Measurements from ENCODE around the gene CHL1. TPM values are rescaled to one million over a fixed set of nuclear protein-coding genes. Genes with fewer than 3 reads are reported as not detected.
"Not testable (repeated sequence)": the region's sequence is repeated elsewhere in the genome, so short reads cannot be mapped to it uniquely, and the experiment has no call there.

Gene CHL1
- total RNA-seq, 4 donors from 2014 or later = 3.7 to 44.3 (median 23.4) TPM

DNA sequence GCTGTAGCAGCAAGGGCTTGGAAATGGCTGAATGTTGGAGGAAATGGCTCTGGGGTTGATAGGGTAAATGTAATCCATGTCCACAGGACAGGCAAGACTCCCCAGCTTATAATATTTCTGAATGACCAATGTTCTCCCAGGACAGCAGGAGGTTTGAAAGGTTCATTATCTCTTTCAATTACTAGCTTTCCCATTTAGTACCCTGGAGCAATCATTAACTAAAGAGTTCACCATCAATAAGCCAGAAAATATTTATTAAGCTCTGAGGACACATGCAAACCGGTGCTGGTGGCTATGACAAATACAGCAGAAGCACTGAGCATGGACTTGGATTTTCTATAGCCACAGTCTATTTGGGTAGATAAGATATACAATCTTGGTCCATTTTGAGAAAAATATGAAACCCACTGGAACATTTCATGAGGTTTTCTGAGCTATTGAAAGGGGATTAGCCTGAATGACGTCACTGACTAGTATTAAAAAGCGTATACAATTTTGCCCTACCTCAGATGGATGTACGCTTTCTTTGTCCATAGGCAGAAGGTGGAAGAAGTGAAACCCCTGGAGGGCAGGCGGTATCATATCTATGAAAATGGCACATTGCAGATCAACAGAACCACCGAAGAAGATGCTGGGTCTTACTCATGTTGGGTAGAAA is 166.2 kb downstream of the CHL1 start:
- no peak overlapping the region for H3K27ac ChIP-seq
- intact Hi-C loops (cut with DNase I) = no loop called here
- no peak overlapping the region for H3K4me3 ChIP-seq
- DNase-seq = no peak
- WGBS, 2 donors = 84 to 90% methylated on average over 6 of the region's 6 CpGs
- no peak for TF ChIP-seq POLR2A (IDR thresholded peaks at IDR 0.05)
- TF ChIP-seq, protein P1, sequence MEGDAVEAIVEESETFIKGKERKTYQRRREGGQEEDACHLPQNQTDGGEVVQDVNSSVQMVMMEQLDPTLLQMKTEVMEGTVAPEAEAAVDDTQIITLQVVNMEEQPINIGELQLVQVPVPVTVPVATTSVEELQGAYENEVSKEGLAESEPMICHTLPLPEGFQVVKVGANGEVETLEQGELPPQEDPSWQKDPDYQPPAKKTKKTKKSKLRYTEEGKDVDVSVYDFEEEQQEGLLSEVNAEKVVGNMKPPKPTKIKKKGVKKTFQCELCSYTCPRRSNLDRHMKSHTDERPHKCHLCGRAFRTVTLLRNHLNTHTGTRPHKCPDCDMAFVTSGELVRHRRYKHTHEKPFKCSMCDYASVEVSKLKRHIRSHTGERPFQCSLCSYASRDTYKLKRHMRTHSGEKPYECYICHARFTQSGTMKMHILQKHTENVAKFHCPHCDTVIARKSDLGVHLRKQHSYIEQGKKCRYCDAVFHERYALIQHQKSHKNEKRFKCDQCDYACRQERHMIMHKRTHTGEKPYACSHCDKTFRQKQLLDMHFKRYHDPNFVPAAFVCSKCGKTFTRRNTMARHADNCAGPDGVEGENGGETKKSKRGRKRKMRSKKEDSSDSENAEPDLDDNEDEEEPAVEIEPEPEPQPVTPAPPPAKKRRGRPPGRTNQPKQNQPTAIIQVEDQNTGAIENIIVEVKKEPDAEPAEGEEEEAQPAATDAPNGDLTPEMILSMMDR (IDR thresholded peaks at IDR 0.05) = no peak
- no peaks in the 10 kb centered on the region for H3K36me3 ChIP-seq
- H3K27me3 ChIP-seq = no peaks in the 10 kb centered on the region
- no peaks in the 10 kb centered on the region for H3K4me1 ChIP-seq
- no peaks in the 10 kb centered on the region for H3K9me3 ChIP-seq

- DNase-seq = no peak
- Histone ChIP-seq H3K27ac (no peak overlapping the region), H3K9me3 (no peaks in the 10 kb centered on the region), H3K36me3 (no peaks in the 10 kb centered on the region), H3K4me3 (no peak overlapping the region), H3K4me1 (no peaks in the 10 kb centered on the region), H3K27me3 (no peaks in the 10 kb centered on the region)
- no peak for TF ChIP-seq POLR2A (IDR thresholded peaks at IDR 0.05)
- TF ChIP-seq, protein P1 (IDR thresholded peaks at IDR 0.05) = no peak
- 86 to 89% methylated on average over 4 of the region's 4 CpGs for WGBS, 2 donors
- intact Hi-C loops (cut with DNase I) = no loop called here
Observed at GRCh38 chr3:364287-364686, 167.7 kb downstream of the CHL1 start.

DNA sequence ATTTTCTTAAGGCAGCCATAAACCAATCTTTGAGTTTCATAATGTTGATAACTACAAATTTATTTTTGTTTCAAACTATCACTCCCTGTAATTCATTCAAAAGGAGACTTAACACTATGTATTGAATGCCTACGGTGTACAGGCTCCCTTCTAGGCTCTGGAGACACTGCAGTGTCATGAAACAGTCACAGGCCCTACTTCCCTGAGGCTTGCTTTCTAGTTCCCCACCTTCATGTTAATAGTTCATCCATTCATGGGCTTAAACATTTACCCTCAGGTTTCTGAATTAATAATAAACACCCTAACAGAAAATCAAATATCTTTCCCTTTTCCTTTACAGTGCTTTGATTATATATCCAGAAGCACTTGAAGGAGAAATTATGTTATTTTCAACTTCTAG is 168.7 kb downstream of the CHL1 start:
- 54 to 67% methylated on average over 1 of the region's 1 CpG for WGBS, 2 donors
- H3K27me3 ChIP-seq = no peaks in the 10 kb centered on the region
- H3K27ac ChIP-seq = no peak overlapping the region
- peaks cover 0 to 6% (median 0%) of the 10 kb centered on the region in 3 donors for H3K9me3 ChIP-seq
- TF ChIP-seq POLR2A (IDR thresholded peaks at IDR 0.05) = no peak
- TF ChIP-seq, protein P1 (IDR thresholded peaks at IDR 0.05) = no peak
- no peaks in the 10 kb centered on the region for H3K4me1 ChIP-seq
- no peaks in the 10 kb centered on the region for H3K36me3 ChIP-seq
- intact Hi-C loops (cut with DNase I) = no loop called here
- no peak for DNase-seq
- no peak overlapping the region for H3K4me3 ChIP-seq

- H3K36me3 ChIP-seq; H3K9me3 ChIP-seq; DNase-seq; H3K27me3 ChIP-seq; H3K4me1 ChIP-seq; H3K4me3 ChIP-seq; H3K27ac ChIP-seq; intact Hi-C loops (cut with DNase I): not testable (repeated sequence)
- 65 to 80% methylated on average over 5 of the region's 7 CpGs for WGBS, 2 donors
Observed at GRCh38 chr3:366253-366652, 169.7 kb downstream of the CHL1 start.

DNA sequence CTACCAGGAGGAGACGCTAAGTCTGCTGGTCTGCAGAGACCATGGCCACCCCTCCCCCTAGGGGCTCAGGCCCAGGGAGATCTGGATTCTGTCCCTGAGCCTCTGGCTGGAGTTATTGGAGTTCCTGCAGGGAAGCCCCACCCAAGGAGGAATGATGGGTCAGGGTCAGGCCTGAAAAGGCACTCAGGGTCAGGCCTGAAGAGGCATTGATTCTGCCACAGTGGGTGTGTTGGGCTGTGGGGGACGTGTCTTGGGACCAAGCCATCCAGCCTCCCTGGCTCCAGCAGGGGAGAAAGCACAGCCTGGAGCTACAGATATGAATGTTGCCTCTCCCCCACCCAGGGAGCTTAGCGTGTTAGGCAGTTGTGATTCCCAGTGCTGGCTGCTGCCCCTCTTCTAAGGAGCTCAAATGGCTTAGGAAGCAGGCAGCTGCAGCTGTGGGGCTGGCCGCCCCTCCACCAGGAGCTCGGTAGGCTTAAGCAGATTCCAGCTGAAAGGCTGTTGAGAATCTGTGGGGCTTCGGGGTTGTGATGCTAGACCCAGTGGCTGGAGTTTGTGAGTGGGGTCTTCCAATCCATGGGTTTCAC is 176.7 kb downstream of the CHL1 start:
- Histone ChIP-seq H3K27me3 (no peaks in the 10 kb centered on the region), H3K4me3 (no peak overlapping the region), H3K4me1 (no peaks in the 10 kb centered on the region), H3K9me3 (peaks cover 0 to 6% (median 0%) of the 10 kb centered on the region in 3 donors), H3K36me3 (no peaks in the 10 kb centered on the region), H3K27ac (no peak overlapping the region)
- intact Hi-C loops (cut with DNase I) = no loop called here
- no peak for TF ChIP-seq POLR2A (IDR thresholded peaks at IDR 0.05)
- TF ChIP-seq, protein P1 (IDR thresholded peaks at IDR 0.05) = no peak
- WGBS, 2 donors = 67% methylated on average over 1 of the region's 6 CpGs; no CpG with 5 or more reads in 1 of the 2 donors
- DNase-seq = no peak

Measured in esophagus squamous epithelium (tissue), 5 donors.